ENCODE data around the gene TP53BP1.
"Not testable (repeated sequence)": the region's sequence is repeated elsewhere in the genome, so short reads cannot be mapped to it uniquely, and the experiment has no call there.

Gene TP53BP1

GRCh38 chr15:43492673-43493601 lies at the start of gene TP53BP1:
Gene TP53BP1, minus strand, starts transcription at chr15:43493156. Its CDS starts 113 bp downstream, at chr15:43493043.
- peak; percentile 97 for DNase-seq

GRCh38 chr15:43541785-43542184 lies 48.8 kb upstream of the TP53BP1 start:
- no peak for DNase-seq

GRCh38 chr15:43538091-43538490 lies 45.1 kb upstream of the TP53BP1 start:
- DNase-seq, result no peak

GRCh38 chr15:43534897-43535296 lies 41.9 kb upstream of the TP53BP1 start:
- DNase-seq, result no peak

- DNase-seq, result not testable (repeated sequence)
These were observed 39.9 kb upstream of the TP53BP1 start for GRCh38 chr15:43532826-43533225.

GRCh38 chr15:43531018-43531670 lies 38.2 kb upstream of the TP53BP1 start:
- no peak for DNase-seq

GRCh38 chr15:43529587-43530345 lies 36.8 kb upstream of the TP53BP1 start:
- DNase-seq, result no peak

- DNase-seq, result no peak
These were observed 36.2 kb upstream of the TP53BP1 start for GRCh38 chr15:43529141-43529540.

- no peak for DNase-seq
These were observed 35.6 kb upstream of the TP53BP1 start for GRCh38 chr15:43528542-43529007.

GRCh38 chr15:43527802-43528541 lies 35.0 kb upstream of the TP53BP1 start:
- no peak for DNase-seq

GRCh38 chr15:43527016-43527801 lies 34.3 kb upstream of the TP53BP1 start:
- DNase-seq, result no peak

GRCh38 chr15:43526261-43526930 lies 33.4 kb upstream of the TP53BP1 start:
- no peak for DNase-seq

- DNase-seq, result no peak
These were observed 32.2 kb upstream of the TP53BP1 start for GRCh38 chr15:43525131-43525530.

- DNase-seq, result no peak
These were observed 31.4 kb upstream of the TP53BP1 start for GRCh38 chr15:43524254-43524845.

- no peak for DNase-seq
These were observed 30.7 kb upstream of the TP53BP1 start for GRCh38 chr15:43523646-43524045.

- DNase-seq, result no peak
These were observed 29.3 kb upstream of the TP53BP1 start for GRCh38 chr15:43522247-43522646.

- no peak for DNase-seq
These were observed 28.5 kb upstream of the TP53BP1 start for GRCh38 chr15:43521419-43521818.

GRCh38 chr15:43520138-43520537 lies 27.2 kb upstream of the TP53BP1 start:
- DNase-seq, result no peak

- DNase-seq, result no peak
These were observed 26.2 kb upstream of the TP53BP1 start for GRCh38 chr15:43519196-43519595.

GRCh38 chr15:43518197-43518761 lies 25.3 kb upstream of the TP53BP1 start:
- peak; percentile 69 for DNase-seq

Measured in retina (tissue), 1 donor.